HepG2 (cell line): ENCODE data around the gene IZUMO4. TPM values are rescaled to one million over a fixed set of nuclear protein-coding genes. Genes with fewer than 3 reads are reported as not detected.
A peak's percentile ranks its signal among the peaks of the same experiment; 100 is the strongest.

Source experiments
- HNRNPUL1 ChIP-seq: fragments of 200-400 bp; formaldehyde crosslinking; IDR thresholded peaks from 2 replicates; pipeline ENCODE4 v1.6.1; 2017; ENCODE audit warnings: low read depth, mild to moderate bottlenecking, low read length, moderate library complexity
- HOXA5 ChIP-seq: sonication (generic); formaldehyde crosslinking; IDR thresholded peaks from 2 replicates; pipeline ENCODE4 v1.4.0; 2020; ENCODE audit warnings: missing genetic modification reagents
- IKZF1 ChIP-seq: fragments of 450-650 bp; IDR thresholded peaks from 2 replicates; pipeline ENCODE4 v1.7.1; 2016
- KLF11 ChIP-seq: IDR thresholded peaks from 2 replicates; pipeline ENCODE4 v1.6.1; 2016; ENCODE audit warnings: missing compliant biosample characterization
- MIER3 ChIP-seq: IDR thresholded peaks from 2 replicates; pipeline ENCODE4 v1.6.1; 2016; ENCODE audit warnings: missing compliant biosample characterization, borderline replicate concordance
- PBX2 ChIP-seq: IDR thresholded peaks from 2 replicates; pipeline ENCODE4 v1.6.1; 2016; ENCODE audit warnings: control low read depth
- ZNF205 ChIP-seq: IDR thresholded peaks from 2 replicates; pipeline ENCODE4 v1.6.1; 2018; ENCODE audit warnings: missing biosample characterization, missing genetic modification reagents
- ZNF275 ChIP-seq: sonication (generic); formaldehyde crosslinking; IDR thresholded peaks from 2 replicates; pipeline ENCODE4 v1.8.0; 2022; ENCODE audit warnings: missing genetic modification reagents, mild to moderate bottlenecking, inconsistent platforms, borderline replicate concordance
- ZNF484 ChIP-seq: sonication (generic); formaldehyde crosslinking; IDR thresholded peaks from 2 replicates; pipeline ENCODE4 v1.5.1; 2020; ENCODE audit warnings: mild to moderate bottlenecking, low read depth, missing genetic modification reagents, borderline replicate concordance
- ZNF597 ChIP-seq: sonication (generic); formaldehyde crosslinking; IDR thresholded peaks from 2 replicates; pipeline ENCODE4 v1.5.0; 2020; ENCODE audit warnings: missing genetic modification reagents
- ZNF609 ChIP-seq: sonication (generic); formaldehyde crosslinking; IDR thresholded peaks from 2 replicates; pipeline ENCODE4 v1.4.0; 2020; ENCODE audit warnings: mild to moderate bottlenecking, missing genetic modification reagents, borderline replicate concordance
- ZNF687 ChIP-seq: sonication (generic); formaldehyde crosslinking; IDR thresholded peaks from 2 replicates; pipeline ENCODE4 v1.5.1; 2020; ENCODE audit warnings: mild to moderate bottlenecking, missing genetic modification reagents, moderate library complexity
- ZNF746 ChIP-seq: sonication (generic); formaldehyde crosslinking; IDR thresholded peaks from 2 replicates; pipeline ENCODE4 v1.8.0; 2022; ENCODE audit warnings: mild to moderate bottlenecking, missing genetic modification reagents
- polyA plus RNA-seq, 8 experiments: library from polyadenylated mRNA; depleted of rRNA in 3 of 8; stranded (reverse) in 7 of 8; unstranded in 1 of 8; fragments of >200 nt; fragmentation: Illumina TruSeq in 4 of 8; extraction: Trizol in 4 of 8; gene quantifications; 2 replicates each; pipeline versions ENCODE4 v1.2.1 to v1.2.3, GENCODE V29; 2011 to 2016; ENCODE audit warnings: low read depth in 4 of 8, missing spikeins in 1 of 8, mixed read lengths in 1 of 8; ENCODE audit not compliant: insufficient read depth in 1 of 8
- total RNA-seq, 5 experiments: library from RNA; depleted of rRNA; stranded (reverse); fragments of >200 nt; fragmentation: Illumina TruSeq; extraction: Trizol; gene quantifications; 2 replicates each; pipeline ENCODE4 v1.2.3, GENCODE V29; 2016; ENCODE audit warnings: low read depth in 1 of 5

IZUMO4 gene
- total and polyA plus RNA-seq, 2 of the 13 experiments (the other 11 are each of a cell fraction or from before 2014, with no cell fraction given): 0.77 to 3.9 TPM

- TF ChIP-seq ZNF609 (CRISPR knock-in tag) (0 out of 2 replicates have a peak, but pooled peaks have one; percentile 32), PBX2 (CRISPR knock-in tag) (no peak), KLF11 (CRISPR knock-in tag) (no peak; the same call in 1 of the 2 replicates), ZNF687 (CRISPR knock-in tag) (peak; percentile 73; the same call in 1 of the 2 replicates), ZNF597 (CRISPR knock-in tag) (no peak), HOXA5 (no peak), ZNF205 (CRISPR knock-in tag) (0 out of 2 replicates have a peak, but pooled peaks have one; percentile 51), MIER3 (no peak), ZNF275 (CRISPR knock-in tag) (no peak; the same call in 1 of the 2 replicates), HNRNPUL1 (no peak), IKZF1 (no peak), ZNF746 (CRISPR knock-in tag) (no peak), ZNF484 (CRISPR knock-in tag) (no peak)
Measured at GRCh38 chr19:2061495-2062388, 35.0 kb upstream of the IZUMO4 start (continued).
